ENCODE results near the gene TBC1D22A. TPM values are rescaled to one million over a fixed set of nuclear protein-coding genes. Genes with fewer than 3 reads are reported as not detected.

TBC1D22A gene
- total RNA-seq, 8 experiments from 2014 or later = 6.6 to 31.4 (median 12.3) TPM

GRCh38 chr22:46849101-46849500 lies 86.7 kb downstream of the TBC1D22A start:
- peak in 1 of 8 experiments; percentile 35 for ATAC-seq (replicated peaks in 6 of 8)

DNA sequence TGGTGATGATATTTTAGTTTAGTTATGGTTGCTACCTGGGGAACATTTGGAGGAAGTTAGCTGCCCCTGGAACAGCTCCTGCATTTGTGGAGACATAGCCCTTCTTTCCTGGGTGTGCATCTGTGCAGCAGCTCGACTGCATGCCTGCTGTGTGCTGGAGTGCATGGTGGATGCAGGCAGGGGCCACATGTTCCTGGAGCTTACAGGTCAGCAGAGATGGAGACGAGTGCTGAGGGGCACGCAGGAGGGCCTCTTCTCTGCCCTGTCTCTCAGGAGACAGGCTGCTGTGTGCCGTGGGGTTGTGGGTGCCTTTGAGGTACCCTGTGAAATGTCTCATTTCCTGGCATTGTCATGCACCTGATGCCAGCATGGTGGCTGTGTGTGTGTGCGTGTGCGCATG lies 87.5 kb downstream of the TBC1D22A start:
- Histone ChIP-seq H3K27ac (no peak overlapping the region), H3K4me1 (replicated peaks in 1 of 2) (peaks cover 16 to 17% of the 10 kb centered on the region in 2 donors), H3K4me3 (no peak overlapping the region)
- 60 to 100% (median 85%) methylated on average over 1 to 4 of the region's 6 CpGs; no CpG with 5 or more reads in 3 of the 10 experiments for WGBS, 10 experiments
- in situ Hi-C loops (cut with MboI; ENCODE audit: low pct_unique_long_range_greater_than_20kb in 2 of 9, low sequenced_read_pairs in 9 of 9, unreplicated experiment in 9 of 9) = no loop called here
- peak in 1 of 8 experiments; percentile 49 for ATAC-seq (replicated peaks in 6 of 8)

More at GRCh38 chr22:46849101-46849500, 86.7 kb downstream of the TBC1D22A start:
- no peak overlapping the region for H3K27ac ChIP-seq
- H3K4me3 ChIP-seq = no peak overlapping the region
- in situ Hi-C loops (cut with MboI; ENCODE audit: low pct_unique_long_range_greater_than_20kb in 2 of 9, low sequenced_read_pairs in 9 of 9, unreplicated experiment in 9 of 9) = no loop called here
- H3K4me1 ChIP-seq (replicated peaks in 1 of 2) = peaks cover 16 to 17% of the 10 kb centered on the region in 2 donors
- WGBS, 10 experiments = 58 to 100% (median 100%) methylated on average over 1 to 5 of the region's 6 CpGs; no CpG with 5 or more reads in 2 of the 10 experiments

- in situ Hi-C loops (cut with MboI; ENCODE audit: low pct_unique_long_range_greater_than_20kb in 2 of 9, low sequenced_read_pairs in 9 of 9, unreplicated experiment in 9 of 9) = no loop called here
These were observed 88.9 kb downstream of the TBC1D22A start for GRCh38 chr22:46851311-46851710.

GRCh38 chr22:46851941-46852340 lies 89.5 kb downstream of the TBC1D22A start:
- no peak overlapping the region for H3K4me3 ChIP-seq
- ATAC-seq (replicated peaks in 6 of 8) = no peak
- in situ Hi-C loops (cut with MboI; ENCODE audit: low pct_unique_long_range_greater_than_20kb in 2 of 9, low sequenced_read_pairs in 9 of 9, unreplicated experiment in 9 of 9) = no loop called here
- H3K4me1 ChIP-seq (replicated peaks in 1 of 2) = peaks cover 6 to 7% of the 10 kb centered on the region in 2 donors
- 64 to 100% (median 100%) methylated on average over 1 to 3 of the region's 9 CpGs; no CpG with 5 or more reads in 6 of the 10 experiments for WGBS, 10 experiments
- H3K27ac ChIP-seq = no peak overlapping the region

More at GRCh38 chr22:46851311-46851710, 88.9 kb downstream of the TBC1D22A start:
- WGBS, 10 experiments = 90 to 100% (median 93%) methylated on average over 2 to 3 of the region's 9 CpGs; no CpG with 5 or more reads in 5 of the 10 experiments
- peaks cover 7 to 10% of the 10 kb centered on the region in 2 donors for H3K4me1 ChIP-seq (replicated peaks in 1 of 2)
- H3K4me3 ChIP-seq = no peak overlapping the region
- no peak overlapping the region for H3K27ac ChIP-seq
- no peak for ATAC-seq (replicated peaks in 6 of 8)

- Histone ChIP-seq H3K4me3 (no peak overlapping the region), H3K4me1 (replicated peaks in 1 of 2) (peaks cover 7 to 13% of the 10 kb centered on the region in 2 donors), H3K27ac (no peak overlapping the region)
- WGBS, 10 experiments = 93 to 100% (median 100%) methylated on average over 1 to 9 of the region's 14 CpGs; no CpG with 5 or more reads in 2 of the 10 experiments
- no peak for ATAC-seq (replicated peaks in 6 of 8)
- in situ Hi-C loops (cut with MboI; ENCODE audit: low pct_unique_long_range_greater_than_20kb in 2 of 9, low sequenced_read_pairs in 9 of 9, unreplicated experiment in 9 of 9) = no loop called here
These were observed 90.3 kb downstream of the TBC1D22A start for GRCh38 chr22:46852771-46853170.

- Histone ChIP-seq H3K27ac (no peak overlapping the region), H3K4me3 (no peak overlapping the region), H3K4me1 (replicated peaks in 1 of 2) (peaks cover 7 to 14% of the 10 kb centered on the region in 2 donors)
- 82 to 100% (median 97%) methylated on average over 2 to 12 of the region's 16 CpGs; no CpG with 5 or more reads in 4 of the 10 experiments for WGBS, 10 experiments
- in situ Hi-C loops (cut with MboI; ENCODE audit: low pct_unique_long_range_greater_than_20kb in 2 of 9, low sequenced_read_pairs in 9 of 9, unreplicated experiment in 9 of 9) = no loop called here
- ATAC-seq (replicated peaks in 6 of 8) = no peak
These were observed 90.7 kb downstream of the TBC1D22A start for GRCh38 chr22:46853191-46853590.

GRCh38 chr22:46854125-46854870 lies 91.8 kb downstream of the TBC1D22A start:
- peaks cover 1 to 7% of the 10 kb centered on the region in 2 donors for H3K4me1 ChIP-seq (replicated peaks in 1 of 2)
- H3K4me3 ChIP-seq = no peak overlapping the region
- no peak overlapping the region for H3K27ac ChIP-seq
- in situ Hi-C loops (cut with MboI; ENCODE audit: low pct_unique_long_range_greater_than_20kb in 2 of 9, low sequenced_read_pairs in 9 of 9, unreplicated experiment in 9 of 9) = no loop called here
- ATAC-seq (replicated peaks in 6 of 8) = peak in 5 of 8 experiments; percentile 64 to 94 (median 72)
- WGBS, 10 experiments = 70 to 100% (median 90%) methylated on average over 2 to 11 of the region's 18 CpGs

GRCh38 chr22:46855681-46856080 lies 93.2 kb downstream of the TBC1D22A start:
- Histone ChIP-seq H3K4me3 (no peak overlapping the region), H3K27ac (no peak overlapping the region), H3K4me1 (replicated peaks in 1 of 2) (peaks cover 0 to 7% of the 10 kb centered on the region in 2 donors)
- 85 to 100% (median 96%) methylated on average over 3 to 6 of the region's 12 CpGs; no CpG with 5 or more reads in 4 of the 10 experiments for WGBS, 10 experiments
- in situ Hi-C loops (cut with MboI; ENCODE audit: low pct_unique_long_range_greater_than_20kb in 2 of 9, low sequenced_read_pairs in 9 of 9, unreplicated experiment in 9 of 9) = no loop called here
- ATAC-seq (replicated peaks in 6 of 8) = no peak

GRCh38 chr22:46856661-46857060 lies 94.2 kb downstream of the TBC1D22A start:
- in situ Hi-C loops (cut with MboI; ENCODE audit: low pct_unique_long_range_greater_than_20kb in 2 of 9, low sequenced_read_pairs in 9 of 9, unreplicated experiment in 9 of 9) = no loop called here
- no peak overlapping the region for H3K27ac ChIP-seq
- no peak overlapping the region for H3K4me3 ChIP-seq
- WGBS, 10 experiments = 50 to 100% (median 92%) methylated on average over 1 to 3 of the region's 3 CpGs; no CpG with 5 or more reads in 1 of the 10 experiments
- ATAC-seq (replicated peaks in 6 of 8) = no peak
- peaks cover 0 to 7% of the 10 kb centered on the region in 2 donors for H3K4me1 ChIP-seq (replicated peaks in 1 of 2)

DNA sequence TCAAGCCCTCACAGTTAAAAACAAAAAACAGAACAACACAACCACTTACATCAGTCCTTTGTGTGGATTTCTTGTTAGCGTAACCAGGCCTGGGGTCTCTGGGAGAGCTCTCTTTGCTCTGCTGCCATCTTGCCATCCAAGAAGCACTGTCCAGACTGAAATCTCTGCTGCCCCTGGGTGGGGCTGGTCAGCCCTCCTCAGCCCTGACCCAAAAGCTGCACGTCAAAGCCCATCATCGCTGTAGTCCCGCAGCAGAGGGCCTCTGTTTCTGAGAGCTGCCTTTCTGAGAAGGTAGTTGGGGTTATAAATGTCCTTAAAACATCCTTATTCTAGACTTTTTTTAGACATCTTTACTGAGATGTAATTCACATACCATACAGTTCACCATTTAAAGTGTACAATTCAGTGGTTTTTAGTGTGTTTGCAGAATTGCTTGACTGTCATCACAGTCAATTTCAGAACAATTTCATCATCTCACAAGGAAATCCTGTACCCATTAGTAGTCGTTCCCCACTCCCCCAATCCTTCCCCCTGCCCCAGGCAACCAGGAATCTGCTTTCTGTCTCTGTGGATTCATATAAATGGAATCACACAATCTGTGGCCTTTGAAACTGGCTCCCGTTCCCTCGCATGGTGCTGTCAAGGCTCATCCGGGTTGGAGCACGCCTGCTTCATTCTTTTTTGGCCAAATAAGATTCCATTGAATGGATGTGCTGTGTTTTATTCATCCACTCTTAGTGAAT lies 94.9 kb downstream of the TBC1D22A start:
- ATAC-seq (replicated peaks in 6 of 8) = peak in 2 of 8 experiments; percentile 33 to 47
- in situ Hi-C loops (cut with MboI; ENCODE audit: low pct_unique_long_range_greater_than_20kb in 2 of 9, low sequenced_read_pairs in 9 of 9, unreplicated experiment in 9 of 9) = no loop called here
- WGBS, 10 experiments = 80 to 100% (median 95%) methylated on average over 1 to 7 of the region's 9 CpGs; no CpG with 5 or more reads in 4 of the 10 experiments
- Histone ChIP-seq H3K4me3 (no peak overlapping the region), H3K4me1 (replicated peaks in 1 of 2) (peaks cover 0 to 7% of the 10 kb centered on the region in 2 donors), H3K27ac (no peak overlapping the region)

DNA sequence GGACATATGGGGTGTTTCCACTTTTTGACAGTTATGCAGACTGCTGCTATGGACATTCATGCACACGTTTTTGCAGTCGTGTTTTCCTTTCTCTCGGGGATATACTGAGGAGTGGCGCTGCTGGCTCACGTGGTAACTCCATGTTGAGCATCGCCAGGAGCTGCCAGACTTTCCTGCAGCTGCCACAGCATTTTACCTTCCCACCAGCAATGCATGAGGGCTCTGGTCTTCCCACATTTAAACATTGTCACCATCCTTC lies 95.4 kb downstream of the TBC1D22A start:
- ATAC-seq (replicated peaks in 6 of 8) = peak in 2 of 8 experiments; percentile 49 to 92
- Histone ChIP-seq H3K27ac (no peak overlapping the region), H3K4me3 (no peak overlapping the region), H3K4me1 (replicated peaks in 1 of 2) (peaks cover 0 to 7% of the 10 kb centered on the region in 2 donors)
- in situ Hi-C loops (cut with MboI; ENCODE audit: low pct_unique_long_range_greater_than_20kb in 2 of 9, low sequenced_read_pairs in 9 of 9, unreplicated experiment in 9 of 9) = no loop called here
- WGBS, 10 experiments = 33 to 91% (median 67%) methylated on average over 2 to 6 of the region's 6 CpGs; no CpG with 5 or more reads in 6 of the 10 experiments

DNA sequence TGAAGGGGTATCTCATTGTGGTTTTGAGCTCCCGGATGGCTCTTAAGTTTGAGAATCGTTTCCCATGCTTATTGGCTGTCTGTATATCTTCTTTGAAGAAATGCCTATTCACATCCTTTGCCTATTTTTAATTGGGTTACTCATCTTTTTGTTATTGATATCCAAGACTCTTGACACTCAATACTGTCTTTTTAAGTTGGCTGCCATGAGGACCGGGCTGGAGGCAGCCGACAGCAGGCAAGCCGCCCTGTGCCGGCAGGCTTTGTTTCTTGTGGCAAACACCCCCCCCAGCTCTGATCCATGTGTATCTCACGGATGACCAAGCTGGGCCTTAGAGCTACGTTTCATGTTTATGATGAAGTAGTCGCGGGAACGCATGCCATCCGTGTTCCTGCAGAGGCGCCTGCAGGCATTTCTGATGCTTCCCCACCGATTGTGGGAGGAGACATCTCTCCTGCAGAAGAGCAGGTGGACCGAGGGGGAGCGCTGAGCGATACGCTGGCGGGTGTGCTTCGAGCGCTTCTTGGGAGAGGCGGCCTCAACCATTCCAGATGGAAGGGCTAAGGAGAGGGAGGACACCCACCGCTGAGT lies 95.8 kb downstream of the TBC1D22A start:
- Histone ChIP-seq H3K4me3 (no peak overlapping the region), H3K4me1 (replicated peaks in 1 of 2) (peaks cover 0 to 7% of the 10 kb centered on the region in 2 donors), H3K27ac (no peak overlapping the region)
- in situ Hi-C loops (cut with MboI; ENCODE audit: low pct_unique_long_range_greater_than_20kb in 2 of 9, low sequenced_read_pairs in 9 of 9, unreplicated experiment in 9 of 9) = no loop called here
- no peak for ATAC-seq (replicated peaks in 6 of 8)
- 80 to 100% (median 97%) methylated on average over 2 to 15 of the region's 23 CpGs; no CpG with 5 or more reads in 1 of the 10 experiments for WGBS, 10 experiments

- in situ Hi-C loops (cut with MboI; ENCODE audit: low pct_unique_long_range_greater_than_20kb in 2 of 9, low sequenced_read_pairs in 9 of 9, unreplicated experiment in 9 of 9) = no loop called here
- Histone ChIP-seq H3K27ac (no peak overlapping the region), H3K4me3 (no peak overlapping the region), H3K4me1 (replicated peaks in 1 of 2) (peaks cover 0 to 7% of the 10 kb centered on the region in 2 donors)
- ATAC-seq (replicated peaks in 6 of 8) = no peak
- 92 to 100% methylated on average over 1 to 10 of the region's 16 CpGs; no CpG with 5 or more reads in 8 of the 10 experiments for WGBS, 10 experiments
These were observed 98.1 kb downstream of the TBC1D22A start for GRCh38 chr22:46860562-46860961.

All from motor neuron (in vitro differentiated cells).